GM12873 (cell line): ENCODE data around the gene CNNM4.

Experiments used
- CTCF ChIP-seq: IDR thresholded peaks from 2 replicates; pipeline ENCODE4 v1.5.1; 2012; ENCODE audit warnings: low read depth, mild to moderate bottlenecking, moderate library complexity, low read length, control low read depth; ENCODE audit not compliant: insufficient read depth; ENCODE audit errors: missing control alignments

Gene CNNM4

GRCh38 chr2:96832754-96833507, 72.2 kb downstream of the CNNM4 start:
- TF ChIP-seq CTCF: no peak

- no peak for TF ChIP-seq CTCF
Observed at GRCh38 chr2:96835830-96836229, 75.1 kb downstream of the CNNM4 start.

- no peak for TF ChIP-seq CTCF
Observed at GRCh38 chr2:96837575-96837974, 76.9 kb downstream of the CNNM4 start.

GRCh38 chr2:96838345-96839292, 77.9 kb downstream of the CNNM4 start:
- no peak for TF ChIP-seq CTCF

- no peak for TF ChIP-seq CTCF
Observed at GRCh38 chr2:96839293-96839874, 78.7 kb downstream of the CNNM4 start.

- TF ChIP-seq CTCF: no peak
Observed at GRCh38 chr2:96839875-96840850, 79.5 kb downstream of the CNNM4 start.
